Measurements from ENCODE around the gene MEX3A.

GRCh38 chr1:156081180-156081916 is 917 bp downstream of the MEX3A start:
- TF ChIP-seq CTCF (IDR thresholded peaks at IDR 0.05; ENCODE audit: low read length): no peak
- no peak for TF ChIP-seq EZH2 (optimal IDR thresholded peaks at IDR 0.05; ENCODE audit: low read depth, low read length)

All from MM.1S (cell line).